GM23338 (cell line): ENCODE results near the gene AKAP9. TPM values are rescaled to one million over a fixed set of nuclear protein-coding genes. Genes with fewer than 3 reads are reported as not detected.

ENCODE experiments used
- ATAC-seq: fragments of 200-7000 bp; cut with Tn5 transposase; 3 replicates; pipeline ENCODE4 v1.9.1; 2020
- DNase-seq: peaks from one replicate; pipeline ENCODE4 v3.0.0-alpha.2; 2015; ENCODE audit warnings: low spot score
- H2AFZ ChIP-seq: fragments of 200-600 bp; sonication (generic); 2 replicates; pipeline ENCODE4 v1.8.0; 2016; ENCODE audit warnings: antibody characterized with exemption, mild to moderate bottlenecking, moderate library complexity
- H3F3A ChIP-seq: fragments of 200-600 bp; sonication (generic); replicated peaks from 2 replicates; pipeline ENCODE4 v1.8.0; 2017; ENCODE audit warnings: antibody characterized with exemption, mixed run types, low read depth
- H3K27ac ChIP-seq: fragments of 200-600 bp; sonication (generic); 2 replicates; pipeline ENCODE4 v1.6.1; 2016; ENCODE audit warnings: low read depth
- H3K27me3 ChIP-seq: fragments of 200-600 bp; sonication (generic); 2 replicates; pipeline ENCODE4 v1.8.0; 2016; ENCODE audit warnings: mild to moderate bottlenecking, mixed run types, moderate library complexity; ENCODE audit not compliant: insufficient read depth
- H3K36me3 ChIP-seq: fragments of 200-600 bp; sonication (generic); 2 replicates; pipeline ENCODE4 v1.8.0; 2016; ENCODE audit warnings: mild to moderate bottlenecking; ENCODE audit not compliant: insufficient read depth
- H3K4me1 ChIP-seq: fragments of 200-600 bp; sonication (generic); 2 replicates; pipeline ENCODE4 v1.8.0; 2016; ENCODE audit warnings: mild to moderate bottlenecking, moderate library complexity; ENCODE audit not compliant: insufficient read depth
- H3K4me2 ChIP-seq: fragments of 200-600 bp; sonication (generic); 2 replicates; pipeline ENCODE4 v1.7.1; 2017; ENCODE audit warnings: mixed run types
- H3K4me3 ChIP-seq: fragments of 200-600 bp; sonication (generic); 2 replicates; pipeline ENCODE4 v1.6.1; 2016; ENCODE audit warnings: mixed run types
- H3K79me2 ChIP-seq: fragments of 200-600 bp; sonication (generic); replicated peaks from 2 replicates; pipeline ENCODE4 v1.8.0; 2017; ENCODE audit warnings: mild to moderate bottlenecking; ENCODE audit not compliant: insufficient read depth
- H3K9me2 ChIP-seq: fragments of 200-600 bp; sonication (generic); 2 replicates; pipeline ENCODE4 v1.8.0; 2017; ENCODE audit not compliant: insufficient read depth
- H4K20me1 ChIP-seq: fragments of 200-600 bp; sonication (generic); replicated peaks from 2 replicates; pipeline ENCODE4 v1.8.0; 2017; ENCODE audit warnings: mild to moderate bottlenecking; ENCODE audit not compliant: insufficient read depth
- H3K27ac Mint-ChIP-seq: 2 replicates; pipeline ENCODE4 v1.8.0; 2020; ENCODE audit warnings: inconsistent platforms, mild to moderate bottlenecking, moderate library complexity, mixed read lengths
- H3K27me3 Mint-ChIP-seq: 3 replicates; pipeline ENCODE4 v1.8.0; 2022; ENCODE audit warnings: low read depth, mild to moderate bottlenecking, moderate library complexity, mixed read lengths, inconsistent platforms; ENCODE audit not compliant: insufficient read depth, poor library complexity
- H3K36me3 Mint-ChIP-seq: 3 replicates; pipeline ENCODE4 v1.8.0; 2021; ENCODE audit warnings: low read depth, mild to moderate bottlenecking, inconsistent platforms, moderate library complexity, mixed read lengths
- H3K4me1 Mint-ChIP-seq: 3 replicates; pipeline ENCODE4 v1.8.0; 2020; ENCODE audit warnings: mild to moderate bottlenecking, inconsistent platforms, mixed read lengths
- H3K4me3 Mint-ChIP-seq: 3 replicates; pipeline ENCODE4 v1.8.0; 2021; ENCODE audit warnings: moderate library complexity, mild to moderate bottlenecking, inconsistent platforms, mixed read lengths
- H3K9me3 Mint-ChIP-seq: 3 replicates; pipeline ENCODE4 v1.8.0; 2020; ENCODE audit warnings: moderate library complexity, mild to moderate bottlenecking, inconsistent platforms, mixed read lengths
- CREB1 ChIP-seq: fragments of 250-450 bp; sonication (Bioruptor Pico); IDR thresholded peaks from 2 replicates; pipeline ENCODE4 v1.5.0; 2020; ENCODE audit warnings: low read depth, mild to moderate bottlenecking, moderate library complexity
- EZH2 ChIP-seq: fragments of 200-600 bp; sonication (generic); IDR thresholded peaks from one replicate; pipeline ENCODE4 v1.8.0; 2017; ENCODE audit warnings: antibody characterized with exemption, mild to moderate bottlenecking, low read depth; ENCODE audit not compliant: unreplicated experiment
- EZH2phosphoT487 ChIP-seq: fragments of 200-600 bp; sonication (generic); IDR thresholded peaks from one replicate; pipeline ENCODE4 v1.8.1; 2018; ENCODE audit warnings: antibody characterized with exemption; ENCODE audit not compliant: unreplicated experiment
- JUNB ChIP-seq: IDR thresholded peaks from one replicate; pipeline ENCODE4 v1.6.1; 2016; ENCODE audit warnings: antibody characterized with exemption; ENCODE audit not compliant: unreplicated experiment
- NANOG ChIP-seq: IDR thresholded peaks from 2 replicates; pipeline ENCODE4 v1.6.1; 2016; ENCODE audit warnings: antibody characterized with exemption, borderline replicate concordance
- POLR2AphosphoS5 ChIP-seq: IDR thresholded peaks from 2 replicates; pipeline ENCODE4 v1.6.1; 2016; ENCODE audit warnings: antibody characterized with exemption, low read depth
- STAT1 ChIP-seq: IDR thresholded peaks from one replicate; pipeline ENCODE4 v1.6.1; 2016; ENCODE audit warnings: antibody characterized with exemption; ENCODE audit not compliant: unreplicated experiment
- ZNF114 ChIP-seq: fragments of 250-450 bp; sonication (Bioruptor Pico); IDR thresholded peaks from 2 replicates; pipeline ENCODE4 v1.5.0; 2020; ENCODE audit warnings: mild to moderate bottlenecking, moderate library complexity
- ZNF331 ChIP-seq: fragments of 250-450 bp; sonication (Bioruptor Pico); IDR thresholded peaks from 2 replicates; pipeline ENCODE4 v1.5.0; 2020; ENCODE audit warnings: low read depth, mild to moderate bottlenecking, moderate library complexity
- polyA plus RNA-seq: library from polyadenylated mRNA; unstranded; fragments of >200 nt; fragmentation: Nextera tagmentation; extraction: Ambion mirVana; gene quantifications from 2 replicates; pipeline ENCODE4 v1.2.1, GENCODE V29; 2016
- total RNA-seq: library from RNA; depleted of rRNA; stranded (reverse); fragments of >200 nt; shearing (Covaris generic); gene quantifications from 2 replicates; pipeline ENCODE4 v1.2.3, GENCODE V29; 2014
- TF ChIP-seq, protein P1 (sequence below): IDR thresholded peaks from one replicate; pipeline ENCODE4 v1.6.1; 2018; ENCODE audit warnings: antibody characterized with exemption; ENCODE audit not compliant: unreplicated experiment
- TF ChIP-seq, protein P2 (sequence below): fragments of 250-450 bp; sonication (Bioruptor Pico); IDR thresholded peaks from 2 replicates; pipeline ENCODE4 v1.5.0; 2020; ENCODE audit warnings: mild to moderate bottlenecking, moderate library complexity
- TF ChIP-seq, protein P3 (sequence below): IDR thresholded peaks from 2 replicates; pipeline ENCODE4 v1.6.1; 2016; ENCODE audit warnings: antibody characterized with exemption
- TF ChIP-seq, protein P4 (sequence below), 2 experiments: fragments of 200-600 bp in 1 of 2; sonication (generic) in 1 of 2; conservative IDR thresholded peaks; 2 replicates each; pipeline versions ENCODE4 v1.5.1 to v1.6.1; 2016 to 2017; ENCODE audit warnings: antibody characterized with exemption in 2 of 2, low read depth in 2 of 2, mild to moderate bottlenecking in 2 of 2, moderate library complexity in 1 of 2

AKAP9 gene
- total and polyA plus RNA-seq, 2 experiments from 2014 or later: 33.5 to 67.4 TPM

DNA sequence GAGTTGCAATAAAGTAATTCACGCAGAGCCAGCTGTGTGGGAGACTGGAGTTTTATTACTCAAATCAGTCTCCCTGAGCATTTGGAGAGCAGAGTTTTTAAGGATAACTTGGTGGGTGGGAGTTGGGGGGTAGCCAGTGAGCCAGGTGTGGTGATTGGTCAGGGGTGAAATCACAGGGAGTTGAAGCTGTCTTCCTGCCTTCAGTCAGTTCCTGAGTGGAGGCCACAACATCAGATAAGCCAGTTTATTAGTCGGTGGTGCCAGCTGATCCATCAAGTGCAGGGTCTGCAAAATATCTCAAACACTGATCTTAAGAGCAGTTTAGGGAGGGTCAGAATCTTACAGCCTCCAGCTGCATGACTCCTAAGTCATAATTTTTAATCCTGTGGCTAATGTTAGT is 196.9 kb downstream of the AKAP9 start:
- Mint-ChIP-seq H3K36me3 (no peaks in the 10 kb centered on the region; the same call in 2 of the 3 replicates), H3K4me1 (peaks cover 6% of the 10 kb centered on the region; the same call in 2 of the 3 replicates), H3K9me3 (peaks cover 14% of the 10 kb centered on the region; the same call in 2 of the 3 replicates), H3K27ac (no peak overlapping the region), H3K27me3 (peaks cover 8% of the 10 kb centered on the region), H3K4me3 (no peak overlapping the region)
- H3K27me3 ChIP-seq: no peaks in the 10 kb centered on the region
- H3K9me2 ChIP-seq: no peaks in the 10 kb centered on the region
- no peak for TF ChIP-seq ZNF114 (CRISPR knock-in tag)
- no peak for TF ChIP-seq NANOG
- TF ChIP-seq, protein P1, sequence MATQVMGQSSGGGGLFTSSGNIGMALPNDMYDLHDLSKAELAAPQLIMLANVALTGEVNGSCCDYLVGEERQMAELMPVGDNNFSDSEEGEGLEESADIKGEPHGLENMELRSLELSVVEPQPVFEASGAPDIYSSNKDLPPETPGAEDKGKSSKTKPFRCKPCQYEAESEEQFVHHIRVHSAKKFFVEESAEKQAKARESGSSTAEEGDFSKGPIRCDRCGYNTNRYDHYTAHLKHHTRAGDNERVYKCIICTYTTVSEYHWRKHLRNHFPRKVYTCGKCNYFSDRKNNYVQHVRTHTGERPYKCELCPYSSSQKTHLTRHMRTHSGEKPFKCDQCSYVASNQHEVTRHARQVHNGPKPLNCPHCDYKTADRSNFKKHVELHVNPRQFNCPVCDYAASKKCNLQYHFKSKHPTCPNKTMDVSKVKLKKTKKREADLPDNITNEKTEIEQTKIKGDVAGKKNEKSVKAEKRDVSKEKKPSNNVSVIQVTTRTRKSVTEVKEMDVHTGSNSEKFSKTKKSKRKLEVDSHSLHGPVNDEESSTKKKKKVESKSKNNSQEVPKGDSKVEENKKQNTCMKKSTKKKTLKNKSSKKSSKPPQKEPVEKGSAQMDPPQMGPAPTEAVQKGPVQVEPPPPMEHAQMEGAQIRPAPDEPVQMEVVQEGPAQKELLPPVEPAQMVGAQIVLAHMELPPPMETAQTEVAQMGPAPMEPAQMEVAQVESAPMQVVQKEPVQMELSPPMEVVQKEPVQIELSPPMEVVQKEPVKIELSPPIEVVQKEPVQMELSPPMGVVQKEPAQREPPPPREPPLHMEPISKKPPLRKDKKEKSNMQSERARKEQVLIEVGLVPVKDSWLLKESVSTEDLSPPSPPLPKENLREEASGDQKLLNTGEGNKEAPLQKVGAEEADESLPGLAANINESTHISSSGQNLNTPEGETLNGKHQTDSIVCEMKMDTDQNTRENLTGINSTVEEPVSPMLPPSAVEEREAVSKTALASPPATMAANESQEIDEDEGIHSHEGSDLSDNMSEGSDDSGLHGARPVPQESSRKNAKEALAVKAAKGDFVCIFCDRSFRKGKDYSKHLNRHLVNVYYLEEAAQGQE: no peak
- TF ChIP-seq, protein P2, sequence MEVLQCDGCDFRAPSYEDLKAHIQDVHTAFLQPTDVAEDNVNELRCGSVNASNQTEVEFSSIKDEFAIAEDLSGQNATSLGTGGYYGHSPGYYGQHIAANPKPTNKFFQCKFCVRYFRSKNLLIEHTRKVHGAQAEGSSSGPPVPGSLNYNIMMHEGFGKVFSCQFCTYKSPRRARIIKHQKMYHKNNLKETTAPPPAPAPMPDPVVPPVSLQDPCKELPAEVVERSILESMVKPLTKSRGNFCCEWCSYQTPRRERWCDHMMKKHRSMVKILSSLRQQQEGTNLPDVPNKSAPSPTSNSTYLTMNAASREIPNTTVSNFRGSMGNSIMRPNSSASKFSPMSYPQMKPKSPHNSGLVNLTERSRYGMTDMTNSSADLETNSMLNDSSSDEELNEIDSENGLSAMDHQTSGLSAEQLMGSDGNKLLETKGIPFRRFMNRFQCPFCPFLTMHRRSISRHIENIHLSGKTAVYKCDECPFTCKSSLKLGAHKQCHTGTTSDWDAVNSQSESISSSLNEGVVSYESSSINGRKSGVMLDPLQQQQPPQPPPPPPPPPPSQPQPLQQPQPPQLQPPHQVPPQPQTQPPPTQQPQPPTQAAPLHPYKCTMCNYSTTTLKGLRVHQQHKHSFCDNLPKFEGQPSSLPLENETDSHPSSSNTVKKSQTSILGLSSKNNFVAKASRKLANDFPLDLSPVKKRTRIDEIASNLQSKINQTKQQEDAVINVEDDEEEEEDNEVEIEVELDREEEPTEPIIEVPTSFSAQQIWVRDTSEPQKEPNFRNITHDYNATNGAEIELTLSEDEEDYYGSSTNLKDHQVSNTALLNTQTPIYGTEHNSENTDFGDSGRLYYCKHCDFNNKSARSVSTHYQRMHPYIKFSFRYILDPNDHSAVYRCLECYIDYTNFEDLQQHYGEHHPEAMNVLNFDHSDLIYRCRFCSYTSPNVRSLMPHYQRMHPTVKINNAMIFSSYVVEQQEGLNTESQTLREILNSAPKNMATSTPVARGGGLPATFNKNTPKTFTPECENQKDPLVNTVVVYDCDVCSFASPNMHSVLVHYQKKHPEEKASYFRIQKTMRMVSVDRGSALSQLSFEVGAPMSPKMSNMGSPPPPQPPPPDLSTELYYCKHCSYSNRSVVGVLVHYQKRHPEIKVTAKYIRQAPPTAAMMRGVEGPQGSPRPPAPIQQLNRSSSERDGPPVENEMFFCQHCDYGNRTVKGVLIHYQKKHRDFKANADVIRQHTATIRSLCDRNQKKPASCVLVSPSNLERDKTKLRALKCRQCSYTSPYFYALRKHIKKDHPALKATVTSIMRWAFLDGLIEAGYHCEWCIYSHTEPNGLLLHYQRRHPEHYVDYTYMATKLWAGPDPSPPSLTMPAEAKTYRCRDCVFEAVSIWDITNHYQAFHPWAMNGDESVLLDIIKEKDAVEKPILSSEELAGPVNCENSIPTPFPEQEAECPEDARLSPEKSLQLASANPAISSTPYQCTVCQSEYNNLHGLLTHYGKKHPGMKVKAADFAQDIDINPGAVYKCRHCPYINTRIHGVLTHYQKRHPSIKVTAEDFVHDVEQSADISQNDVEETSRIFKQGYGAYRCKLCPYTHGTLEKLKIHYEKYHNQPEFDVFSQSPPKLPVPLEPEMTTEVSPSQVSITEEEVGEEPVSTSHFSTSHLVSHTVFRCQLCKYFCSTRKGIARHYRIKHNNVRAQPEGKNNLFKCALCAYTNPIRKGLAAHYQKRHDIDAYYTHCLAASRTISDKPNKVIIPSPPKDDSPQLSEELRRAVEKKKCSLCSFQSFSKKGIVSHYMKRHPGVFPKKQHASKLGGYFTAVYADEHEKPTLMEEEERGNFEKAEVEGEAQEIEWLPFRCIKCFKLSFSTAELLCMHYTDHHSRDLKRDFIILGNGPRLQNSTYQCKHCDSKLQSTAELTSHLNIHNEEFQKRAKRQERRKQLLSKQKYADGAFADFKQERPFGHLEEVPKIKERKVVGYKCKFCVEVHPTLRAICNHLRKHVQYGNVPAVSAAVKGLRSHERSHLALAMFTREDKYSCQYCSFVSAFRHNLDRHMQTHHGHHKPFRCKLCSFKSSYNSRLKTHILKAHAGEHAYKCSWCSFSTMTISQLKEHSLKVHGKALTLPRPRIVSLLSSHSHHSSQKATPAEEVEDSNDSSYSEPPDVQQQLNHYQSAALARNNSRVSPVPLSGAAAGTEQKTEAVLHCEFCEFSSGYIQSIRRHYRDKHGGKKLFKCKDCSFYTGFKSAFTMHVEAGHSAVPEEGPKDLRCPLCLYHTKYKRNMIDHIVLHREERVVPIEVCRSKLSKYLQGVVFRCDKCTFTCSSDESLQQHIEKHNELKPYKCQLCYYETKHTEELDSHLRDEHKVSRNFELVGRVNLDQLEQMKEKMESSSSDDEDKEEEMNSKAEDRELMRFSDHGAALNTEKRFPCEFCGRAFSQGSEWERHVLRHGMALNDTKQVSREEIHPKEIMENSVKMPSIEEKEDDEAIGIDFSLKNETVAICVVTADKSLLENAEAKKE (CRISPR knock-in tag): no peak
- TF ChIP-seq JUNB: no peak
- TF ChIP-seq STAT1: no peak
- TF ChIP-seq, protein P3, sequence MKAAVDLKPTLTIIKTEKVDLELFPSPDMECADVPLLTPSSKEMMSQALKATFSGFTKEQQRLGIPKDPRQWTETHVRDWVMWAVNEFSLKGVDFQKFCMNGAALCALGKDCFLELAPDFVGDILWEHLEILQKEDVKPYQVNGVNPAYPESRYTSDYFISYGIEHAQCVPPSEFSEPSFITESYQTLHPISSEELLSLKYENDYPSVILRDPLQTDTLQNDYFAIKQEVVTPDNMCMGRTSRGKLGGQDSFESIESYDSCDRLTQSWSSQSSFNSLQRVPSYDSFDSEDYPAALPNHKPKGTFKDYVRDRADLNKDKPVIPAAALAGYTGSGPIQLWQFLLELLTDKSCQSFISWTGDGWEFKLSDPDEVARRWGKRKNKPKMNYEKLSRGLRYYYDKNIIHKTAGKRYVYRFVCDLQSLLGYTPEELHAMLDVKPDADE: no peak
- TF ChIP-seq, protein P4, sequence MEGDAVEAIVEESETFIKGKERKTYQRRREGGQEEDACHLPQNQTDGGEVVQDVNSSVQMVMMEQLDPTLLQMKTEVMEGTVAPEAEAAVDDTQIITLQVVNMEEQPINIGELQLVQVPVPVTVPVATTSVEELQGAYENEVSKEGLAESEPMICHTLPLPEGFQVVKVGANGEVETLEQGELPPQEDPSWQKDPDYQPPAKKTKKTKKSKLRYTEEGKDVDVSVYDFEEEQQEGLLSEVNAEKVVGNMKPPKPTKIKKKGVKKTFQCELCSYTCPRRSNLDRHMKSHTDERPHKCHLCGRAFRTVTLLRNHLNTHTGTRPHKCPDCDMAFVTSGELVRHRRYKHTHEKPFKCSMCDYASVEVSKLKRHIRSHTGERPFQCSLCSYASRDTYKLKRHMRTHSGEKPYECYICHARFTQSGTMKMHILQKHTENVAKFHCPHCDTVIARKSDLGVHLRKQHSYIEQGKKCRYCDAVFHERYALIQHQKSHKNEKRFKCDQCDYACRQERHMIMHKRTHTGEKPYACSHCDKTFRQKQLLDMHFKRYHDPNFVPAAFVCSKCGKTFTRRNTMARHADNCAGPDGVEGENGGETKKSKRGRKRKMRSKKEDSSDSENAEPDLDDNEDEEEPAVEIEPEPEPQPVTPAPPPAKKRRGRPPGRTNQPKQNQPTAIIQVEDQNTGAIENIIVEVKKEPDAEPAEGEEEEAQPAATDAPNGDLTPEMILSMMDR (conservative IDR thresholded peaks at IDR 0.05; ENCODE audit: low read depth in 2 of 2): no peak
- no peak for TF ChIP-seq EZH2
- TF ChIP-seq ZNF331 (CRISPR knock-in tag): no peak
- TF ChIP-seq CREB1 (CRISPR knock-in tag): no peak
- no peak for TF ChIP-seq EZH2phosphoT487
- TF ChIP-seq POLR2AphosphoS5: no peak
- no peak overlapping the region for H3K4me2 ChIP-seq
- ATAC-seq: no peak
- H3F3A ChIP-seq: no peaks in the 10 kb centered on the region
- peaks cover 5% of the 10 kb centered on the region for H4K20me1 ChIP-seq
- H3K4me1 ChIP-seq: peaks cover 15% of the 10 kb centered on the region
- H3K4me3 ChIP-seq: no peak overlapping the region
- H3K36me3 ChIP-seq: no peaks in the 10 kb centered on the region
- no peak overlapping the region for H3K27ac ChIP-seq
- H3K79me2 ChIP-seq: peaks cover 11% of the 10 kb centered on the region
- H2AFZ ChIP-seq: 0 out of 2 replicates have a peak overlapping the region, but pooled peaks have one; percentile 18
- DNase-seq: no peak
